Measurements from ENCODE around the gene DPCD. TPM values are rescaled to one million over a fixed set of nuclear protein-coding genes. Genes with fewer than 3 reads are reported as not detected.

The DPCD gene
- 1 to 10 TPM in 2 of 5 donors, under 1 TPM in 2, not detected in 1; 0.35 to 1.2 (median 0.97) TPM for total RNA-seq
- 1.3 TPM for total RNA-seq (2013)
- total RNA-seq = 0.22 to 6.4 (median 0.67) reads per million in 29 experiments

DNA sequence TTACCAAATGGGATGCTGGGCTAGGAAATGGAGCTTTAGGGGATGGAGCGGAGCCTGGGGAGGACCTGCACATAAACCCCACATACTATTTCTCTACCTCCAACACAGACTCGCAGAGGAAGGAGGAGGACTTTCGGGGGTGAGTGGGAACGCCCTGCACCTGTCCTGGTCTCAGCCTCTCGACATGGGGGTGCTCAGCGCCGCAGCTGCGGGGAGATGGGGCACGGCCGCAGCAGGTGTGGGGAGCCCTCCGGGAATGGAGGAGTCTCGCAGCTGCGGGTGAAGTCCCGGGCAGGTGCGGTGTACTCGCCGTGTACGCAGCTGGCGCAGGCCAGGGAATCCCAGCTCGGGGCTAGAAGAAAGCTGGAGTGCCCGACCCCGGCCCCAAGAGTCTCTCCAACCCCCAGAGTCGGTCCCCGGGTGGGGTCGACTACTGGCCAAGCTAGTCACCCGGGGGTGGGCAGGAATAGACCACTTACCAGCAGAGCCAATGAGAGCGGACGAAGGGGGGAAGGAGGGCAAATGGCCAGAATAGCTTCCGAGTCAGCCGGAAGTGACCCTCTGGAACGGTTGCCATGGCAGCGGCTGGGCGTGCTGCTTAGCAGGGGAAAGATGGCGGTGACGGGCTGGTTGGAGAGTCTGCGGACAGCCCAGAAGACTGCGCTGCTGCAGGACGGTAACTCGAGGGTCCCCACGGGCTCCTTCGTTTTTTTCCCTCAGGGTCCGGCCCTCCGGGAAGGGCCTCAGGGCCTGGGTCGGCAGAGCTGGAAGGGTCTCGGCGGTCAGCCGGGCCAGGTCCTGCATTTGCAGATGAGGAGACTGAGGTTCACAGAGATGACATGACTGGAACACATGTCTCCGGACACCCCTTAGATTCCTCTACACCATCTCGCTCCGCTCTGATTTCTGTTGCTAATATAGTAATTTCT, at the start of gene DPCD, which contains the start of gene POLL:
Gene DPCD, plus strand, starts transcription at position 597 of the 929 bp plus-strand sequence. Its CDS starts 16 bp downstream, at position 613.
Gene POLL, minus strand, starts transcription at position 533 of the 929 bp plus-strand sequence. CDS start 897 bp downstream, outside the sequence.
- H3K27me3 ChIP-seq (replicated peaks in 1 of 2; ENCODE audit: control insufficient read depth in 2 of 2, extremely low read depth in 1 of 2, insufficient read depth in 2 of 2, low read length in 1 of 2) = peaks cover 0 to 3% of the 10 kb centered on the region in 2 experiments
- no peaks in the 10 kb centered on the region for H3K27me3 Mint-ChIP-seq
- ChIA-PET POLR2A (no interaction called here), CTCF (interaction anchor here in 1 of 2 donors (0.6 to 0.9 kb wide), 4 partner anchors 10 to 186 kb away, joined by 3 to 4 read pairs (median 3); no protein-coding TSS in a partner anchor)
- no peaks in the 10 kb centered on the region for H3K9me3 ChIP-seq
- under 1% methylated on average over 34 of the region's 50 CpGs for WGBS (ENCODE audit: insufficient coverage)
- peaks cover 25 to 40% (median 29%) of the 10 kb centered on the region in 3 donors for H3K4me1 Mint-ChIP-seq
- peak within 1 kb of the TSS; percentile 76 to 85 for H3K27ac Mint-ChIP-seq
- DNase-seq = peak; percentile 70 to 92 (median 84)
- peak within 1 kb of the TSS; percentile 92 to 94 (median 93) for H3K4me3 Mint-ChIP-seq
- H3K36me3 ChIP-seq (ENCODE audit: control insufficient read depth in 2 of 2, extremely low read depth in 1 of 2, insufficient read depth in 1 of 2, low read length in 1 of 2) = peaks cover 2 to 20% of the 10 kb centered on the region in 2 donors
- peak within 1 kb of the TSS; percentile 95 to 97 for H3K4me3 ChIP-seq (ENCODE audit: control insufficient read depth in 1 of 2, extremely low read depth in 1 of 2, low read length in 1 of 2)
- H3K9me3 Mint-ChIP-seq = no peaks in the 10 kb centered on the region
- peaks cover 17% of the 10 kb centered on the region for H3K36me3 Mint-ChIP-seq
- H3K27ac ChIP-seq (ENCODE audit: low read length) = peak within 1 kb of the TSS; percentile 64
- peaks cover 3 to 20% of the 10 kb centered on the region in 2 experiments for H3K4me1 ChIP-seq (ENCODE audit: control insufficient read depth in 1 of 2, extremely low read depth in 1 of 2, insufficient read depth in 2 of 2, low read length in 2 of 2)
- peak; percentile 91 to 98 (median 96) for ATAC-seq (replicated peaks in 1 of 4)

DNA sequence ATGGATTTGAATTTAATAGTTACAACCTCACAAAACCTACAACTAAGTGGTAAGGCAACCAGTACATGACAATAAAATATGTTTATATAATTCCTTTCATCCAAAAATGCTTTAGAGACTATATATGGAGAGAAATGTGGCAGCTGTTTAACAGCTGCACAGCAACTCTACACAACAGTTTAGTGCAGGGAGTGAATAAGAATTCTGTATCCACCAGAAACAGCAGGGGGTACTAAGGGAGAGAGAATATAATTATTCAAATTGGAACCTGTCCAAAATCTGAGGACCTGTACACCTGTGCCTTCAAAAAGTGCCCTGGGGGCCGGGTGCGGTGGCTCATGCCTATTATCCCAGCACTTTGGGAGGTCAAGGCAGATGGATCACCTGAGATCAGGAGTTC, 49.7 kb upstream of the DPCD start:
- CTCF ChIA-PET = interaction anchor here (0.6 to 1.2 kb wide), 2 partner anchors 16 to 33 kb away, joined by 3 to 4 read pairs; no protein-coding TSS in a partner anchor
- no peak overlapping the region for H3K4me3 Mint-ChIP-seq

DNA sequence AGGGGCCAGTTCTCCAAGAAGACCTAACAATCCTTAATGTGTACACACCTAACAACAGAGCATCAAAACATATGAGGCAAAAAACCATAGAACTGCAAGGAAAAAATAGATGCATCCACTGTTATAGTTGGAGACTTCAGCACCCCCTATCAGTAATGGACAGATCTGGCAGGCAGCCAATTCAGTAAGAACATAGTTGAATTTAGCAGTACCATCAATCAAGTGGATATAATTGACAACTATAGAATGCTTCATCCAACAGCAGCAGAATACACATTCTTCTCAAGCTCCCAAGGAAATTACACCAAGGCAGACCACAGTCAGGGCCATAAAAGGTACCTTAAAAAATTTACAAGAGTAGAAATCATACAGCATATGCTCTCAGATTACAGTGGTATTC, 42.2 kb upstream of the DPCD start:
- Histone ChIP-seq H3K36me3 (ENCODE audit: control insufficient read depth in 2 of 2, extremely low read depth in 1 of 2, insufficient read depth in 1 of 2, low read length in 1 of 2) (peaks cover 5 to 8% of the 10 kb centered on the region in 2 donors), H3K9me3 (no peaks in the 10 kb centered on the region), H3K4me3 (ENCODE audit: control insufficient read depth in 1 of 2, extremely low read depth in 1 of 2, low read length in 1 of 2) (no peak overlapping the region), H3K27me3 (replicated peaks in 1 of 2; ENCODE audit: control insufficient read depth in 2 of 2, extremely low read depth in 1 of 2, insufficient read depth in 2 of 2, low read length in 1 of 2) (no peaks in the 10 kb centered on the region), H3K27ac (ENCODE audit: low read length) (no peak overlapping the region), H3K4me1 (ENCODE audit: control insufficient read depth in 1 of 2, extremely low read depth in 1 of 2, insufficient read depth in 2 of 2, low read length in 2 of 2) (no peaks in the 10 kb centered on the region)
- peaks cover 30% of the 10 kb centered on the region for H3K36me3 Mint-ChIP-seq
- ChIA-PET CTCF (interaction anchor here (0.6 to 1.0 kb wide), 2 partner anchors 8 to 10 kb away, joined by 3 to 4 read pairs; no protein-coding TSS in a partner anchor), POLR2A (no interaction called here)
- H3K9me3 Mint-ChIP-seq = no peaks in the 10 kb centered on the region
- no peak overlapping the region for H3K27ac Mint-ChIP-seq
- DNase-seq = no peak
- ATAC-seq (replicated peaks in 1 of 4) = no peak
- no peaks in the 10 kb centered on the region for H3K27me3 Mint-ChIP-seq
- no peaks in the 10 kb centered on the region for H3K4me1 Mint-ChIP-seq
- no peak overlapping the region for H3K4me3 Mint-ChIP-seq

More for the DNA sequence above, 49.7 kb upstream of the DPCD start:
- Histone ChIP-seq H3K9me3 (no peaks in the 10 kb centered on the region), H3K4me3 (ENCODE audit: control insufficient read depth in 1 of 2, extremely low read depth in 1 of 2, low read length in 1 of 2) (no peak overlapping the region), H3K27ac (ENCODE audit: low read length) (no peak overlapping the region), H3K4me1 (ENCODE audit: control insufficient read depth in 1 of 2, extremely low read depth in 1 of 2, insufficient read depth in 2 of 2, low read length in 2 of 2) (no peaks in the 10 kb centered on the region), H3K27me3 (replicated peaks in 1 of 2; ENCODE audit: control insufficient read depth in 2 of 2, extremely low read depth in 1 of 2, insufficient read depth in 2 of 2, low read length in 1 of 2) (no peaks in the 10 kb centered on the region), H3K36me3 (ENCODE audit: control insufficient read depth in 2 of 2, extremely low read depth in 1 of 2, insufficient read depth in 1 of 2, low read length in 1 of 2) (peaks cover 7 to 29% of the 10 kb centered on the region in 2 donors)
- DNase-seq = no peak
- H3K27me3 Mint-ChIP-seq = no peaks in the 10 kb centered on the region
- ATAC-seq (replicated peaks in 1 of 4) = no peak
- no peaks in the 10 kb centered on the region for H3K9me3 Mint-ChIP-seq
- H3K36me3 Mint-ChIP-seq = peaks cover 31% of the 10 kb centered on the region
- POLR2A ChIA-PET = no interaction called here
- no peak overlapping the region for H3K27ac Mint-ChIP-seq
- 96% methylated on average over 2 of the region's 2 CpGs for WGBS (ENCODE audit: insufficient coverage)
- H3K4me1 Mint-ChIP-seq = no peaks in the 10 kb centered on the region

DNA sequence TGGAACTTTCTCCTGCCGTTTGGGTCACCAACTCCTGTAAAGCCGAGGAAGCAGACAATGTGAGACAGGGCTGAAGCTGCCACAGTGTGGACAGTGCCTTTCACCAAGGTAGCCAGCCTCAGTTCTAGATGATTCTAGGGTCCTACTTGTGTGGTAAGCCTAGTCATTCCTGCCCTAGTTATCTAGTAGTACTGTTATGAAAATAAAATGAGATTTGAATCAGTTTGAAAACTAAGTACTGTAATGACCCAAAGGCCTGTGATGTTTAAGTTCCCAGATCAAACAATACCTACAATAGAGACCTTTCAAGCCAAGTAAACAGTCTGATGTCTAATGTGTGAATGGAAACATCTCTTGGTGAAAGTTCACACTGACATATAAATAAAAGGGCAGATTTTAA, 37.2 kb upstream of the DPCD start:
- H3K4me1 Mint-ChIP-seq = no peaks in the 10 kb centered on the region
- DNase-seq = no peak
- no peak overlapping the region for H3K4me3 ChIP-seq (ENCODE audit: control insufficient read depth in 1 of 2, extremely low read depth in 1 of 2, low read length in 1 of 2)
- no peaks in the 10 kb centered on the region for H3K27me3 Mint-ChIP-seq
- POLR2A ChIA-PET = no interaction called here
- ATAC-seq (replicated peaks in 1 of 4) = no peak
- no peak overlapping the region for H3K27ac ChIP-seq (ENCODE audit: low read length)
- H3K27ac Mint-ChIP-seq = no peak overlapping the region
- no peaks in the 10 kb centered on the region for H3K9me3 ChIP-seq
- CTCF ChIA-PET = no interaction called here
- 67% methylated on average over 1 of the region's 2 CpGs for WGBS (ENCODE audit: insufficient coverage)
- no peaks in the 10 kb centered on the region for H3K9me3 Mint-ChIP-seq
- H3K27me3 ChIP-seq (replicated peaks in 1 of 2; ENCODE audit: control insufficient read depth in 2 of 2, extremely low read depth in 1 of 2, insufficient read depth in 2 of 2, low read length in 1 of 2) = no peaks in the 10 kb centered on the region
- H3K4me1 ChIP-seq (ENCODE audit: control insufficient read depth in 1 of 2, extremely low read depth in 1 of 2, insufficient read depth in 2 of 2, low read length in 2 of 2) = no peaks in the 10 kb centered on the region
- H3K36me3 Mint-ChIP-seq = peaks cover 52% of the 10 kb centered on the region
- H3K4me3 Mint-ChIP-seq = no peak overlapping the region
- H3K36me3 ChIP-seq (ENCODE audit: control insufficient read depth in 2 of 2, extremely low read depth in 1 of 2, insufficient read depth in 1 of 2, low read length in 1 of 2) = peaks cover 5 to 17% of the 10 kb centered on the region in 2 donors

DNA sequence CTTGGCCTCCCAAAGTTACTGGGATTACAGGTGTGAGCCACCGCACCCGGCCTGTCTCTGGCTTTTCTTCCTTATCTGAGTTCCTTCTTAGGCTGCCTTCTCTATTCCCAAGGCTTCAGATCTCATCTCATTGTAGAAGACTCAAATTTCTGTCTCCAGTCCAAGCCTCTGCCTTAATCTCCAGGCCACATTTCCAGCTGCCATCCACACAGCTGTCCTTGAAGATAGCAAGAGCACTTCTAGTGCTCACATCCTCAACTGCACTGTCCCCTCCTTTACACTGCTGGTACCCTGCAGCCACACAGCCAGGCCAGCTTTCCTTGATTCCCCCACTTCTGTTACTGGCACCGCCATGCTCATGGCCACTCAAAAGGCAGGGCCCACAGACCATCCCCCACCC, 35.7 kb upstream of the DPCD start:
- peaks cover 46% of the 10 kb centered on the region for H3K36me3 Mint-ChIP-seq
- 100% methylated on average over 3 of the region's 3 CpGs for WGBS (ENCODE audit: insufficient coverage)

GRCh38 chr10:101557541-101557940, 30.6 kb upstream of the DPCD start:
- Mint-ChIP-seq H3K27me3 (peaks cover 0 to 4% of the 10 kb centered on the region in 2 donors), H3K9me3 (no peaks in the 10 kb centered on the region), H3K4me3 (no peak overlapping the region), H3K4me1 (peaks cover 21 to 29% (median 28%) of the 10 kb centered on the region in 3 donors), H3K27ac (peak overlapping the region in 1 of 2 donors; percentile 39), H3K36me3 (peaks cover 26% of the 10 kb centered on the region)
- peaks cover 0 to 15% of the 10 kb centered on the region in 2 experiments for H3K4me1 ChIP-seq (ENCODE audit: control insufficient read depth in 1 of 2, extremely low read depth in 1 of 2, insufficient read depth in 2 of 2, low read length in 2 of 2)
- H3K36me3 ChIP-seq (ENCODE audit: control insufficient read depth in 2 of 2, extremely low read depth in 1 of 2, insufficient read depth in 1 of 2, low read length in 1 of 2) = peaks cover 4 to 6% of the 10 kb centered on the region in 2 donors
- no peak for ATAC-seq (replicated peaks in 1 of 4)
- DNase-seq = no peak
- no peaks in the 10 kb centered on the region for H3K9me3 ChIP-seq
- no peak overlapping the region for H3K27ac ChIP-seq (ENCODE audit: low read length)
- CTCF ChIA-PET = interaction anchor here (0.6 kb wide), 2 partner anchors 41 to 1157 kb away, joined by 3 to 5 read pairs; no protein-coding TSS in a partner anchor
- WGBS (ENCODE audit: insufficient coverage) = 80% methylated on average over 1 of the region's 2 CpGs
- H3K27me3 ChIP-seq (replicated peaks in 1 of 2; ENCODE audit: control insufficient read depth in 2 of 2, extremely low read depth in 1 of 2, insufficient read depth in 2 of 2, low read length in 1 of 2) = peaks cover 0 to 13% of the 10 kb centered on the region in 2 experiments
- H3K4me3 ChIP-seq (ENCODE audit: control insufficient read depth in 1 of 2, extremely low read depth in 1 of 2, low read length in 1 of 2) = no peak overlapping the region
- POLR2A ChIA-PET = no interaction called here

More for the DNA sequence above, 35.7 kb upstream of the DPCD start:
- no peak for DNase-seq
- no peaks in the 10 kb centered on the region for H3K4me1 ChIP-seq (ENCODE audit: control insufficient read depth in 1 of 2, extremely low read depth in 1 of 2, insufficient read depth in 2 of 2, low read length in 2 of 2)
- H3K9me3 ChIP-seq = no peaks in the 10 kb centered on the region
- no peak overlapping the region for H3K27ac ChIP-seq (ENCODE audit: low read length)
- ChIA-PET CTCF (no interaction called here), POLR2A (no interaction called here)
- no peak overlapping the region for H3K4me3 ChIP-seq (ENCODE audit: control insufficient read depth in 1 of 2, extremely low read depth in 1 of 2, low read length in 1 of 2)
- no peaks in the 10 kb centered on the region for H3K9me3 Mint-ChIP-seq
- no peak overlapping the region for H3K4me3 Mint-ChIP-seq
- peaks cover 4 to 17% of the 10 kb centered on the region in 2 donors for H3K36me3 ChIP-seq (ENCODE audit: control insufficient read depth in 2 of 2, extremely low read depth in 1 of 2, insufficient read depth in 1 of 2, low read length in 1 of 2)
- no peaks in the 10 kb centered on the region for H3K27me3 ChIP-seq (replicated peaks in 1 of 2; ENCODE audit: control insufficient read depth in 2 of 2, extremely low read depth in 1 of 2, insufficient read depth in 2 of 2, low read length in 1 of 2)
- H3K4me1 Mint-ChIP-seq = peaks cover 3 to 5% (median 5%) of the 10 kb centered on the region in 3 donors
- ATAC-seq (replicated peaks in 1 of 4) = no peak
- no peaks in the 10 kb centered on the region for H3K27me3 Mint-ChIP-seq
- no peak overlapping the region for H3K27ac Mint-ChIP-seq

All from T-cell (primary cell).